ENCODE measurements around the gene SYT2. TPM values are rescaled to one million over a fixed set of nuclear protein-coding genes. Genes with fewer than 3 reads are reported as not detected.

Gene SYT2
- total RNA-seq, 4 donors from 2014 or later = 0.11 to 0.19 TPM; not detected in 2

DNA sequence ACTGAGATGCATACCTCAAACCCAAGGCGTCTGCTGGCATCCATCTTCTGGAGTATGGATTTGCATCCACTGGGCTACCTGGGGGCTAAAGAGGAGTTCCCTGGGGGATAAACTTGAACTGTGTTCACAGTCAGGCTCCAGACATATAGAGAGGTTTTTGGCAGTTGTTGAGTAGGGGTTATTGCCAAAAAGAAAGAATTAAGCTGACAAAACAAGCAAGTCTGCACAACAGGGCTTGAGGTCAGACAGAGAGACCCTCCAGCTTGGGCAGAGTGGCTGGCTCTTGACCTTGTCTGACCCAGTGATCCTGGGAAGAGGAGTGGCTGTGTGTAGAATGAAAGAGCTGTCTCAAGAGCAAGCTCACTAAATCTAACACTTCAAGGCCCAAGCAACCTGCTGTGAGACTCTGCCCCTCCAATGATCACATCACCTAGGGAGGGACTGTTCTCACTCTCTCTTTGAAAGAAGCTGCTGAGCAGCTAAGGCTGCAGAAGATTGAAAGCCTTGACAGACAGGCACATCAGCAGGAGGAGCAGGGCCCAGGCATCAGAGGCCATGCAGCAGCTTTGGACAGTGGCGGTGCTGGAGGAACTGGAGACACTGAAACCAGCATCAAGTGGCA lies 61.5 kb downstream of the SYT2 start:
- 100% methylated on average over 2 of the region's 2 CpGs for WGBS
- no peak overlapping the region for H3K4me3 ChIP-seq
- no peak for DNase-seq (ENCODE audit: extremely low spot score)
- H3K4me1 ChIP-seq = peaks cover 6 to 9% (median 8%) of the 10 kb centered on the region in 4 donors
- TF ChIP-seq POLR2AphosphoS5 (IDR thresholded peaks at IDR 0.05) (no peak), EP300 (IDR thresholded peaks at IDR 0.05) (no peak), POLR2A (IDR thresholded peaks at IDR 0.05; ENCODE audit: low read depth) (no peak)
- TF ChIP-seq, protein P1, sequence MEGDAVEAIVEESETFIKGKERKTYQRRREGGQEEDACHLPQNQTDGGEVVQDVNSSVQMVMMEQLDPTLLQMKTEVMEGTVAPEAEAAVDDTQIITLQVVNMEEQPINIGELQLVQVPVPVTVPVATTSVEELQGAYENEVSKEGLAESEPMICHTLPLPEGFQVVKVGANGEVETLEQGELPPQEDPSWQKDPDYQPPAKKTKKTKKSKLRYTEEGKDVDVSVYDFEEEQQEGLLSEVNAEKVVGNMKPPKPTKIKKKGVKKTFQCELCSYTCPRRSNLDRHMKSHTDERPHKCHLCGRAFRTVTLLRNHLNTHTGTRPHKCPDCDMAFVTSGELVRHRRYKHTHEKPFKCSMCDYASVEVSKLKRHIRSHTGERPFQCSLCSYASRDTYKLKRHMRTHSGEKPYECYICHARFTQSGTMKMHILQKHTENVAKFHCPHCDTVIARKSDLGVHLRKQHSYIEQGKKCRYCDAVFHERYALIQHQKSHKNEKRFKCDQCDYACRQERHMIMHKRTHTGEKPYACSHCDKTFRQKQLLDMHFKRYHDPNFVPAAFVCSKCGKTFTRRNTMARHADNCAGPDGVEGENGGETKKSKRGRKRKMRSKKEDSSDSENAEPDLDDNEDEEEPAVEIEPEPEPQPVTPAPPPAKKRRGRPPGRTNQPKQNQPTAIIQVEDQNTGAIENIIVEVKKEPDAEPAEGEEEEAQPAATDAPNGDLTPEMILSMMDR (IDR thresholded peaks at IDR 0.05) = no peak
- no peak overlapping the region for H3K27ac ChIP-seq (replicated peaks in 1 of 4)
- peaks cover 0 to 60% (median 8%) of the 10 kb centered on the region in 4 donors for H3K27me3 ChIP-seq
- intact Hi-C loops (cut with DNase I) = no loop called here
- no peaks in the 10 kb centered on the region for H3K9me3 ChIP-seq
- H3K36me3 ChIP-seq = no peaks in the 10 kb centered on the region

DNA sequence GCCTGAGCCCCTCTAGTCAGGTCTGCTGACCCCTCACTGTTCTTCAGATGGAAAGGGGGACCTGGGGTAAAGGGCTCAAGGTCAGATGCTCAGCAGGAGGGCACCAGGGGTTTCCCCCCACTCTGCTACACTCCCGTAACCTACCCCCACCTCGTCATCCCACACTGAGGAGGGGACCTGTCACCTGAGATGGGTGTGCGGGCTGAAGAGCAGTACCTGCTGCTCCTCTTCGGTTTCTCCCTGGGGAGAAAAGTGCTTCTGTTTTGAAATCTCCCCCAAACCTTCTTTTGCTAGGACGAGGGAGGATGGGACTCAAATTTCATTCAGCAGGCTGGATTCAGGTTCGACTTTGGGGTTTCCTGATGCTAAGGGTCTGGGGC lies 65.2 kb downstream of the SYT2 start:
- TF ChIP-seq, protein P1 (IDR thresholded peaks at IDR 0.05) = no peak
- TF ChIP-seq EP300 (IDR thresholded peaks at IDR 0.05) (no peak), POLR2AphosphoS5 (IDR thresholded peaks at IDR 0.05) (no peak), POLR2A (IDR thresholded peaks at IDR 0.05; ENCODE audit: low read depth) (no peak)
- H3K36me3 ChIP-seq = no peaks in the 10 kb centered on the region
- peaks cover 4 to 83% (median 26%) of the 10 kb centered on the region in 4 donors for H3K27me3 ChIP-seq
- H3K9me3 ChIP-seq = no peaks in the 10 kb centered on the region
- WGBS = 60% methylated on average over 6 of the region's 6 CpGs
- intact Hi-C loops (cut with DNase I) = no loop called here
- H3K4me3 ChIP-seq = no peak overlapping the region
- H3K4me1 ChIP-seq = peaks cover 21 to 27% (median 25%) of the 10 kb centered on the region in 4 donors
- DNase-seq (ENCODE audit: extremely low spot score) = no peak
- H3K27ac ChIP-seq (replicated peaks in 1 of 4) = no peak overlapping the region

DNA sequence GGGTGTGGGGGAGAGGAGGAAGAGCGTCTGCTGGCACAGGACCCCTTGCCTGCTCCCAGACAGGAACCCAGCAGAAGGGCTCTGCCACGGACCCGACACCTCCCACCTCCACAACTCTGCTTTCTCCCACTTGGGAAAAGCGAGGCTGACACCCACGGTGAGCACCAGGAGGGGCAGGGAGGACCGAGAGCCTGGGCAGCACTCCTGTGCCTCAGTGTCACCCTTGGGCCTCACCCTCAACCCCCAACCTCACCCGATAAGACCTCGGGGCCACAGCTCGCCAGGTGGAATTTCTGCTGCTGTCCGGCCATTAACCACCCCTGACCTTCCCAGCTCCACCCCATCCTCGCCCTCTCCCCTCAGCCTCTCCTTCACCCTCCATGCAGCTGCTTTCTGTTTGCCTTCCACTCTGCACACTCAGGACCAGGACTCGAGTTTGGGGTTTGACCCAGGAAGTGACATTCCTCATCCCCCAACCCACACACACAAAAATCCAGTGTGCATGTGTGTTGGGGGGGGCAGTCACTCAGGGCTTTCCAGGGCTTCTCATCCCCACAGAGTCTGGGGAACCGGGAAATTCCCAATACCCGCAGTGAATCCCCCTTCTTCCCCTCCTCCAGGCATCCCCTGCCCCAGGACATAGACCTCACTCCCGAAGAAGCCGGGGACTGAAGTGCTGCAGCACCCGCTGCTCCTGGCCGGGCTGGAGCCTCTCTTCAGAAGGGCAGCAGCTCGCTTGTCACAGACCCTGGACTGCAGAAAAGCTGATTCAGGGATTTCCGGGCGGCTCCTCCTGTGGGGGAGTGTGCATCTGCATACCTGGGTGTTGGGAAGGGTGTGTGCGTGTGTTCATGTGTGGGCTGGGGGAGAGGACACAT lies 65.8 kb downstream of the SYT2 start:
- no peak for DNase-seq (ENCODE audit: extremely low spot score)
- Histone ChIP-seq H3K9me3 (no peaks in the 10 kb centered on the region), H3K27ac (replicated peaks in 1 of 4) (no peak overlapping the region), H3K4me1 (peaks cover 21 to 27% (median 25%) of the 10 kb centered on the region in 4 donors), H3K4me3 (peak overlapping the region in 1 of 4 donors; percentile 42), H3K36me3 (no peaks in the 10 kb centered on the region), H3K27me3 (peaks cover 4 to 82% (median 26%) of the 10 kb centered on the region in 4 donors)
- TF ChIP-seq EP300 (IDR thresholded peaks at IDR 0.05) (no peak), POLR2A (IDR thresholded peaks at IDR 0.05; ENCODE audit: low read depth) (no peak), POLR2AphosphoS5 (IDR thresholded peaks at IDR 0.05) (no peak)
- TF ChIP-seq, protein P1 (IDR thresholded peaks at IDR 0.05) = no peak
- intact Hi-C loops (cut with DNase I) = no loop called here
- 27% methylated on average over 18 of the region's 22 CpGs for WGBS

DNA sequence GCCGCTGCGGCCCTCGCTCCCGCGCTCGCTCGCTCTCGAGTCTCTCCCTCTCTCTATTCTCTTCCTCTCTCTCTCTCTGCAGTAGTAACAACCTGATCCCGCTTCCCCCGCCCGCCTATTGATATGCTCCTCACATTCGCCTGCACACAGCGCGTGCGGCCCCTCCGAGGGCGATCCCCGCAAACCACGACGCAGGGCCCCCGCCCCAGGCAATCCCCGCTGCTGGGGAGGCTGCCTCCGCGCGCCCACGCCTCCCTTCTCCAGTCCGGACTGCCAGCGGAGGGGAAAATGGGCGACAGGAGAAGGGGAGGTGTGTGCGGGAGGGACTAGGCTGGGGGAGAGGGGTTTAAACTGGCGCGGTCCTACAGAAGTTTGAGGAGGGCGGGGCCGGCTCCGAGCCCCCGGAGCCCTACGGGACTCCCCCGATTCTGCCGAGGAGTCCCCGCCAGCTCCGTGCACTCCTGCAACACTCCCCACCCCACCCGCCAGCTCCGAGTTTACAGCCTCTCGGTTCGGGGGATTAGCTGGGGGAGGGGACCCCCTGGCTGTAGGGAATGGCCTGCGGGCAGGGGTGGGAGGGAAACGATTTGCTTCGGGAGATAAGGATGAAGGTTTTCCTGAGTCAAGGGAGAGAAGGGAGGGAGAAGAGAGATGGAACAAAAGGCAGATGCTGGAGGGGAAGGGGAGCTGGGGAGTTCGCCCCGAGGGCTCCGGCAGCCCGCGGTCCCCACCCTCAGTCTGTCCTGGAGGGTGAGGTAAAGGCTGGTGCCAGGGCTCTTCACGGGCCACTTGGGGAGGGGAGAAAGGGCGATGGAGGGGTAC lies 66.6 kb downstream of the SYT2 start:
- Histone ChIP-seq H3K27ac (replicated peaks in 1 of 4) (no peak overlapping the region), H3K9me3 (no peaks in the 10 kb centered on the region), H3K27me3 (peaks cover 4 to 81% (median 26%) of the 10 kb centered on the region in 4 donors), H3K4me3 (peak overlapping the region; percentile 42 to 55 (median 47)), H3K36me3 (no peaks in the 10 kb centered on the region), H3K4me1 (peaks cover 21 to 27% (median 25%) of the 10 kb centered on the region in 4 donors)
- intact Hi-C loops (cut with DNase I) = no loop called here
- no peak for DNase-seq (ENCODE audit: extremely low spot score)
- TF ChIP-seq EP300 (IDR thresholded peaks at IDR 0.05) (no peak), POLR2AphosphoS5 (IDR thresholded peaks at IDR 0.05) (no peak), POLR2A (IDR thresholded peaks at IDR 0.05; ENCODE audit: low read depth) (no peak)
- TF ChIP-seq, protein P1 (IDR thresholded peaks at IDR 0.05) = no peak
- 4% methylated on average over 46 of the region's 55 CpGs for WGBS

Measured in esophagus muscularis mucosa (tissue), 4 donors.